ENCODE measurements around the gene PTPN13.
A peak's percentile ranks its signal among the peaks of the same experiment; 100 is the strongest.

The PTPN13 gene

DNA sequence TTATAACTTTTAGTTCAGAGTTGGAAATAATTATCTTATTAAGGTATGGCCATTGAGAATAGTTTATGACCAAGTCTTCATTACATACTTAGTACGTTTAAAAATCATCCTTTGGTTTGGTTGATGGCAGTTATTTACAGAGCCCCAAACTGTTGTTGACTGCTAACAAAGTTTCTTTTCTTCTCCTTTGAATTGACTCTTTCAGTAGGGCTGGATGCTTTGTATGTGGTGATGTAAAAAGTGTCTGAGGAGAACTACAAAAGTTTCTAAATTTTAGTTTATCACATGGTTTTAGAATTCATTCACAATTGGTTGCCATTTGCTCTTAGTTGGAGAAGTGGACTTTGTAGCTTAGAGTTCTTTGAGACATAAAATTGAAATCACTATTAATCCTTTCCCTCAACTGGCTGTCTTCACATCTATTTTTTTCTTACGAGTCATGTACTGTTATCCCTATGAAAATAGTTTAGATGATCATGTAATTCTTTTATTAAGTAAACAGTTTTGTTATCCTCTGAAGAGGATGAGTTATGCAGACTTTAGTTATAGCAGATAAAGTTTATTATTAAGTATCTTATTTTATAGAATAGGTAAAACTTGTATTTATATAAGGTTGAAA is 14.8 kb downstream of the PTPN13 start:
- H3K27ac Mint-ChIP-seq = no peak overlapping the region
- no peaks in the 10 kb centered on the region for H3K9me3 Mint-ChIP-seq
- no peak for TF ChIP-seq CTCF (IDR thresholded peaks at IDR 0.05; ENCODE audit: unreplicated experiment in 3 of 3)
- no peak overlapping the region for H3K4me3 Mint-ChIP-seq
- H3K27me3 Mint-ChIP-seq (ENCODE audit: low read depth) = no peaks in the 10 kb centered on the region
- peaks cover 8% of the 10 kb centered on the region for H3K36me3 Mint-ChIP-seq (ENCODE audit: low read depth)
- peaks cover 15% of the 10 kb centered on the region for H3K4me1 Mint-ChIP-seq

DNA sequence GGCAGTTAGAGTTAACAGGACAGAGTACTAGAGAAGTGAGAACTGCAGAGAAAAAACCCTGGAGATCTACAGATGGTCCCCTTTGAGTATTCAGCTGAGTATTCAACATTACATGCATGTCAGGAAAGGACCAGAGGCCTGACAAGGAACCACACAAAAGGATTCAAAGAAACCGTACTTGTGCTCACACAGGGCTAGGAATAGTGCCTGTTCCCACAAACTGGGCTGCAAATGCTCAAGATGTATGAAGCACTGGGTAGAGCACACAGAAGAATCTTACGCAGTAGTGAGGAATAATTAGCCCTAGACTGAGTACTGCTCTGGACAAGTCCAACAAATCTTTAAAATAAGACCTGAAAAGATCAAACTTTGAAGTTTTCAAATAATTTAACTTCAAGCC is 17.6 kb downstream of the PTPN13 start:
- Mint-ChIP-seq H3K36me3 (ENCODE audit: low read depth) (peaks cover 9% of the 10 kb centered on the region), H3K4me1 (peaks cover 16% of the 10 kb centered on the region), H3K9me3 (peaks cover 3% of the 10 kb centered on the region), H3K27me3 (ENCODE audit: low read depth) (no peaks in the 10 kb centered on the region), H3K27ac (peak overlapping the region in 2 of 3 experiments; percentile 15 to 68), H3K4me3 (no peak overlapping the region)
- no peak for TF ChIP-seq CTCF (IDR thresholded peaks at IDR 0.05; ENCODE audit: unreplicated experiment in 3 of 3)

DNA sequence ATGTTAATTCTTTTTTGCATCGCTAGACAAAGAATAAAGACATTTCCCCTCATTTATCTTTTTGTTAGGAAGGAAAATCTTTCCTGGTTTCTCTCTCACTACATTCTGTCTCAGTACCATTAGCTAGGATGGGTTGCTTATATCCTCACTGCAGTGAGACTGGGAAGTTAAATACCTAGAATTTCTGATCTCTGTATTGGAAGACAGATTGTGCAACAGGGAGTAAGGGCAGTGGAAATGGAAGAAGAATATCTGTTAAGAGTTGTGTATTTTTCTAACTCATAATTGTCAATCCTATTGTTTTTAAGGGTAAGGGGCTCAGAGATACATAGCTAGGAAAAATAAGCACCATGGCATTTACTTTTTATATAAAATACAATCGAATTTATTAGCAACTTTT is 19.6 kb downstream of the PTPN13 start:
- Mint-ChIP-seq H3K4me1 (peaks cover 16% of the 10 kb centered on the region), H3K27me3 (ENCODE audit: low read depth) (no peaks in the 10 kb centered on the region), H3K36me3 (ENCODE audit: low read depth) (peaks cover 19% of the 10 kb centered on the region), H3K9me3 (peaks cover 8% of the 10 kb centered on the region), H3K4me3 (no peak overlapping the region), H3K27ac (peak overlapping the region in 2 of 3 experiments; percentile 58 to 78)
- TF ChIP-seq CTCF (IDR thresholded peaks at IDR 0.05; ENCODE audit: unreplicated experiment in 3 of 3) = no peak

- Mint-ChIP-seq H3K27me3 (ENCODE audit: low read depth) (no peaks in the 10 kb centered on the region), H3K27ac (peak overlapping the region in 1 of 3 experiments; percentile 41), H3K4me1 (peaks cover 16% of the 10 kb centered on the region), H3K36me3 (ENCODE audit: low read depth) (peaks cover 26% of the 10 kb centered on the region), H3K9me3 (peaks cover 12% of the 10 kb centered on the region), H3K4me3 (no peak overlapping the region)
- TF ChIP-seq CTCF (IDR thresholded peaks at IDR 0.05; ENCODE audit: unreplicated experiment in 3 of 3) = no peak
These were observed 20.8 kb downstream of the PTPN13 start for GRCh38 chr4:86614865-86615264.

- no peak for TF ChIP-seq CTCF (IDR thresholded peaks at IDR 0.05; ENCODE audit: unreplicated experiment in 3 of 3)
- H3K27ac Mint-ChIP-seq = no peak overlapping the region
- H3K4me1 Mint-ChIP-seq = peaks cover 16% of the 10 kb centered on the region
- no peaks in the 10 kb centered on the region for H3K27me3 Mint-ChIP-seq (ENCODE audit: low read depth)
- H3K4me3 Mint-ChIP-seq = no peak overlapping the region
- H3K36me3 Mint-ChIP-seq (ENCODE audit: low read depth) = peaks cover 26% of the 10 kb centered on the region
- H3K9me3 Mint-ChIP-seq = peaks cover 12% of the 10 kb centered on the region
These were observed 21.4 kb downstream of the PTPN13 start for GRCh38 chr4:86615501-86615900.

GRCh38 chr4:86619656-86620055 is 25.5 kb downstream of the PTPN13 start:
- Mint-ChIP-seq H3K27me3 (ENCODE audit: low read depth) (no peaks in the 10 kb centered on the region), H3K9me3 (peaks cover 12% of the 10 kb centered on the region), H3K4me1 (no peaks in the 10 kb centered on the region), H3K36me3 (ENCODE audit: low read depth) (peaks cover 26% of the 10 kb centered on the region), H3K27ac (no peak overlapping the region), H3K4me3 (no peak overlapping the region)
- no peak for TF ChIP-seq CTCF (IDR thresholded peaks at IDR 0.05; ENCODE audit: unreplicated experiment in 3 of 3)
